Measurements from ENCODE around the gene DKC1. TPM values are rescaled to one million over a fixed set of nuclear protein-coding genes. Genes with fewer than 3 reads are reported as not detected.

Gene DKC1
- total RNA-seq, 1 experiment from 2014 or later, result 160 TPM

GRCh38 chrX:154735695-154736393 is 26.8 kb upstream of the DKC1 start:
- no CpG with 5 or more reads among the region's 7 CpGs for WGBS (ENCODE audit: extremely low coverage, insufficient read length, low lambda C conversion rate)
- Mint-ChIP-seq H3K36me3 (ENCODE audit: insufficient read depth in 1 of 3, low read depth in 3 of 3) (no peaks in the 10 kb centered on the region; a peak in 2 of 7 replicates), H3K4me3 (no peak overlapping the region), H3K9me3 (peaks cover 75 to 81% of the 10 kb centered on the region in 2 experiments), H3K27me3 (ENCODE audit: low read depth) (peaks cover 5% of the 10 kb centered on the region), H3K27ac (no peak overlapping the region), H3K4me1 (peaks cover 5 to 9% of the 10 kb centered on the region in 2 experiments; a peak in 2 of 4 replicates)
- H3K18ac ChIP-seq (ENCODE audit: insufficient read length, low read depth, low read length), result no peak overlapping the region
- no peaks in the 10 kb centered on the region for H3K23me2 ChIP-seq (ENCODE audit: insufficient read length, low read depth, low read length, poor library complexity, severe bottlenecking)
- H2AK5ac ChIP-seq (ENCODE audit: insufficient read length, low read length), result no peak overlapping the region
- no peak overlapping the region for H2BK15ac ChIP-seq (ENCODE audit: low read depth, low read length)
- no peak overlapping the region for H3K27ac ChIP-seq (ENCODE audit: insufficient read length, low read depth, low read length)
- no peak overlapping the region for H2BK20ac ChIP-seq (ENCODE audit: low read depth, low read length, poor library complexity, severe bottlenecking)
- peaks cover 2% of the 10 kb centered on the region; the same call in 1 of the 2 replicates for H3K4me1 ChIP-seq (ENCODE audit: insufficient read depth, low read length)
- no peak overlapping the region for H2BK12ac ChIP-seq (ENCODE audit: insufficient read length, low read depth, low read length)
- no peak overlapping the region for H2AFZ ChIP-seq (ENCODE audit: low read length)
- no peak overlapping the region for H3K4ac ChIP-seq (ENCODE audit: low read depth, low read length)
- H3K4me2 ChIP-seq (ENCODE audit: insufficient read depth, insufficient read length, low read length), result no peak overlapping the region
- H4K20me1 ChIP-seq (ENCODE audit: control insufficient read depth, insufficient read depth, insufficient read length), result no peaks in the 10 kb centered on the region
- no peaks in the 10 kb centered on the region for H3K79me2 ChIP-seq (ENCODE audit: insufficient read depth, low read length)
- H3K23ac ChIP-seq (ENCODE audit: insufficient read length, low read depth, low read length), result no peak overlapping the region
- no peak for DNase-seq
- TF ChIP-seq, protein P1, sequence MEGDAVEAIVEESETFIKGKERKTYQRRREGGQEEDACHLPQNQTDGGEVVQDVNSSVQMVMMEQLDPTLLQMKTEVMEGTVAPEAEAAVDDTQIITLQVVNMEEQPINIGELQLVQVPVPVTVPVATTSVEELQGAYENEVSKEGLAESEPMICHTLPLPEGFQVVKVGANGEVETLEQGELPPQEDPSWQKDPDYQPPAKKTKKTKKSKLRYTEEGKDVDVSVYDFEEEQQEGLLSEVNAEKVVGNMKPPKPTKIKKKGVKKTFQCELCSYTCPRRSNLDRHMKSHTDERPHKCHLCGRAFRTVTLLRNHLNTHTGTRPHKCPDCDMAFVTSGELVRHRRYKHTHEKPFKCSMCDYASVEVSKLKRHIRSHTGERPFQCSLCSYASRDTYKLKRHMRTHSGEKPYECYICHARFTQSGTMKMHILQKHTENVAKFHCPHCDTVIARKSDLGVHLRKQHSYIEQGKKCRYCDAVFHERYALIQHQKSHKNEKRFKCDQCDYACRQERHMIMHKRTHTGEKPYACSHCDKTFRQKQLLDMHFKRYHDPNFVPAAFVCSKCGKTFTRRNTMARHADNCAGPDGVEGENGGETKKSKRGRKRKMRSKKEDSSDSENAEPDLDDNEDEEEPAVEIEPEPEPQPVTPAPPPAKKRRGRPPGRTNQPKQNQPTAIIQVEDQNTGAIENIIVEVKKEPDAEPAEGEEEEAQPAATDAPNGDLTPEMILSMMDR (conservative IDR thresholded peaks at IDR 0.05), result no peak
- no peak overlapping the region for H4K5ac ChIP-seq (ENCODE audit: insufficient read length, low read depth, low read length)
- no peak overlapping the region for H2BK5ac ChIP-seq (ENCODE audit: insufficient read length, low read length)
- H3K79me1 ChIP-seq (ENCODE audit: insufficient read depth, low read depth, low read length, poor library complexity, severe bottlenecking), result no peaks in the 10 kb centered on the region
- no peak overlapping the region for H4K8ac ChIP-seq (replicated peaks; ENCODE audit: insufficient read length, low read depth, low read length)
- no peak overlapping the region for H2BK120ac ChIP-seq (ENCODE audit: low read depth, low read length, poor library complexity, severe bottlenecking)
- no peak overlapping the region for H3K9ac ChIP-seq (ENCODE audit: extremely low read depth, insufficient read length, low read length)
- H3K27me3 ChIP-seq (ENCODE audit: insufficient read depth, low read length), result no peaks in the 10 kb centered on the region; the same call in 1 of the 2 replicates
- H3K56ac ChIP-seq (ENCODE audit: insufficient read length, low read depth, low read length), result no peak overlapping the region
- no peak overlapping the region for H3T11ph ChIP-seq (ENCODE audit: low read length)
- H4K91ac ChIP-seq (ENCODE audit: insufficient read length, low read depth, low read length), result no peak overlapping the region
- peaks cover 53% of the 10 kb centered on the region for H3K9me3 ChIP-seq (ENCODE audit: control insufficient read depth, low read depth, low read length)
- no peak overlapping the region for H3K14ac ChIP-seq (ENCODE audit: insufficient read depth, low read length)

Data from H9 (cell line).